SK-N-SH treated with all-trans-retinoic acid at 6 μM for 48 hours (cell line): ENCODE data around the gene CCND1.

Source experiments
- BACH2 ChIP-seq: fragments of 250-450 bp; sonication (Bioruptor Pico); IDR thresholded peaks from 2 replicates; pipeline ENCODE4 v1.9.0; 2021; ENCODE audit warnings: mild to moderate bottlenecking, borderline replicate concordance
- ISL1 ChIP-seq: fragments of 250-450 bp; sonication (Bioruptor Pico); IDR thresholded peaks from 2 replicates; pipeline ENCODE4 v2.1.2; 2022; ENCODE audit warnings: mild to moderate bottlenecking, moderate library complexity
- OSR1 ChIP-seq: fragments of 250-450 bp; sonication (Bioruptor Pico); IDR thresholded peaks from 2 replicates; pipeline ENCODE4 v1.8.0; 2022; ENCODE audit warnings: moderate library complexity, mild to moderate bottlenecking, inconsistent platforms
- PPARA ChIP-seq: fragments of 250-450 bp; sonication (Bioruptor Pico); IDR thresholded peaks from 2 replicates; pipeline ENCODE4 v1.5.0; 2020; ENCODE audit warnings: mild to moderate bottlenecking, borderline replicate concordance
- SNAI2 ChIP-seq: fragments of 250-450 bp; sonication (Bioruptor Pico); IDR thresholded peaks from 2 replicates; pipeline ENCODE4 v1.5.0; 2020; ENCODE audit warnings: mild to moderate bottlenecking, moderate library complexity
- ZC3H10 ChIP-seq: fragments of 250-450 bp; sonication (Bioruptor Pico); IDR thresholded peaks from 2 replicates; pipeline ENCODE4 v1.5.1; 2021; ENCODE audit warnings: mild to moderate bottlenecking, moderate library complexity
- ZFP3 ChIP-seq: fragments of 250-450 bp; sonication (Bioruptor Pico); IDR thresholded peaks from 2 replicates; pipeline ENCODE4 v1.5.0; 2020; ENCODE audit warnings: mild to moderate bottlenecking, moderate library complexity
- ZFP30 ChIP-seq: fragments of 450-650 bp; formaldehyde crosslinking; IDR thresholded peaks from 2 replicates; pipeline ENCODE4 v1.5.0; 2022; ENCODE audit warnings: mild to moderate bottlenecking, moderate library complexity
- ZNF70 ChIP-seq: fragments of 450-650 bp; formaldehyde crosslinking; IDR thresholded peaks from 2 replicates; pipeline ENCODE4 v1.5.0; 2020; ENCODE audit warnings: mild to moderate bottlenecking, moderate library complexity
- TF ChIP-seq, protein P1 (sequence below): fragments of 250-450 bp; sonication (Bioruptor Pico); IDR thresholded peaks from 2 replicates; pipeline ENCODE4 v1.8.0; 2020; ENCODE audit warnings: mild to moderate bottlenecking, moderate library complexity, borderline replicate concordance
- TF ChIP-seq, protein P2 (sequence below): fragments of 250-450 bp; sonication (Bioruptor Pico); IDR thresholded peaks from 2 replicates; pipeline ENCODE4 v1.5.1; 2021; ENCODE audit warnings: mild to moderate bottlenecking, moderate library complexity
- TF ChIP-seq, protein P3 (sequence below): fragments of 250-450 bp; sonication (Bioruptor Pico); IDR thresholded peaks from 2 replicates; pipeline ENCODE4 v1.8.0; 2021; ENCODE audit warnings: low read depth, mild to moderate bottlenecking, moderate library complexity, borderline replicate concordance
- TF ChIP-seq, protein P4 (sequence below): fragments of 250-450 bp; sonication (Bioruptor Pico); IDR thresholded peaks from 2 replicates; pipeline ENCODE4 v1.5.1; 2020; ENCODE audit warnings: low read depth, mild to moderate bottlenecking, moderate library complexity

DNA sequence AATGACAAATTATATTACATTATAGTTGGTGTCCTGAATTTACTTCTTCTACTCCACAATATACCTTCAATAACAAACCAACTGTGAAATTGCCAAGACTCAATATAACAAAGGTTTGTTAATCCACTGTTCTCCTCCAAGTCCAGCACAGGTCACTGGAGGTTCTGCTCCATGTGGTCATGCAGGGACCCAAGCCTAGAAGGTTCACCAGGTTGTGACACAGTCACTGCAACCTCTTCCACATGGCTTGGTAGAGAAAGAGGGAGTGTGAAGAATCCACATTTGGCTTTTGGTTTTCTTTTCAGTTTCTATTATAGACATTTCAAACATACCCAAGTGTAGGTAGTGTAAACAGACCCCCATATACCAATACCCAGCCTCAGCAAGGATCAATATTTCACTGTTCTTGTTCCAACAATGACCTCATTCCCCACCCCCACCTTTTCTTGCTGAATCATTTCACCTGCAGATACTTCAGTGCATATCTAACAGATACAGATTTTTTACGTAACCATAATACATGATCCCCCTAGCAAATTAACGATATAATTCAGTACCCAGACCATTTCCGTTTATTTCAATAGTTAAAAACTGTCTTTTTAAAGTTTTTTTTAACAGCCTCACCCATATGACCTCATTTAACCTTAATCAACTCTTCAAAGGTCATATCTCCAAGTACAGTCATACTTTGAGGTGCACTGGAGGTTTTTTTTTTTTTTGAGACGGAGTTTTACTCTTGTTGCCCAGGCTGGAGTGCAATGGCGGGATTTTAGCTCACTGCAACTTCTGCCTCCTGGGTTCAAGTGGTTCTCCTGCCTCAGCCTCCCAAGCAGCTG is 48.7 kb downstream of the CCND1 start:
- TF ChIP-seq, protein P1, sequence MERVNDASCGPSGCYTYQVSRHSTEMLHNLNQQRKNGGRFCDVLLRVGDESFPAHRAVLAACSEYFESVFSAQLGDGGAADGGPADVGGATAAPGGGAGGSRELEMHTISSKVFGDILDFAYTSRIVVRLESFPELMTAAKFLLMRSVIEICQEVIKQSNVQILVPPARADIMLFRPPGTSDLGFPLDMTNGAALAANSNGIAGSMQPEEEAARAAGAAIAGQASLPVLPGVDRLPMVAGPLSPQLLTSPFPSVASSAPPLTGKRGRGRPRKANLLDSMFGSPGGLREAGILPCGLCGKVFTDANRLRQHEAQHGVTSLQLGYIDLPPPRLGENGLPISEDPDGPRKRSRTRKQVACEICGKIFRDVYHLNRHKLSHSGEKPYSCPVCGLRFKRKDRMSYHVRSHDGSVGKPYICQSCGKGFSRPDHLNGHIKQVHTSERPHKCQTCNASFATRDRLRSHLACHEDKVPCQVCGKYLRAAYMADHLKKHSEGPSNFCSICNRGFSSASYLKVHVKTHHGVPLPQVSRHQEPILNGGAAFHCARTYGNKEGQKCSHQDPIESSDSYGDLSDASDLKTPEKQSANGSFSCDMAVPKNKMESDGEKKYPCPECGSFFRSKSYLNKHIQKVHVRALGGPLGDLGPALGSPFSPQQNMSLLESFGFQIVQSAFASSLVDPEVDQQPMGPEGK (CRISPR knock-in tag) = no peak
- TF ChIP-seq PPARA (no peak), ZFP3 (CRISPR knock-in tag) (no peak), ZFP30 (CRISPR knock-in tag) (no peak), BACH2 (CRISPR knock-in tag) (no peak), ISL1 (CRISPR knock-in tag) (no peak), ZNF70 (no peak), OSR1 (CRISPR knock-in tag) (no peak), ZC3H10 (CRISPR knock-in tag) (no peak), SNAI2 (CRISPR knock-in tag) (no peak)
- TF ChIP-seq, protein P2, sequence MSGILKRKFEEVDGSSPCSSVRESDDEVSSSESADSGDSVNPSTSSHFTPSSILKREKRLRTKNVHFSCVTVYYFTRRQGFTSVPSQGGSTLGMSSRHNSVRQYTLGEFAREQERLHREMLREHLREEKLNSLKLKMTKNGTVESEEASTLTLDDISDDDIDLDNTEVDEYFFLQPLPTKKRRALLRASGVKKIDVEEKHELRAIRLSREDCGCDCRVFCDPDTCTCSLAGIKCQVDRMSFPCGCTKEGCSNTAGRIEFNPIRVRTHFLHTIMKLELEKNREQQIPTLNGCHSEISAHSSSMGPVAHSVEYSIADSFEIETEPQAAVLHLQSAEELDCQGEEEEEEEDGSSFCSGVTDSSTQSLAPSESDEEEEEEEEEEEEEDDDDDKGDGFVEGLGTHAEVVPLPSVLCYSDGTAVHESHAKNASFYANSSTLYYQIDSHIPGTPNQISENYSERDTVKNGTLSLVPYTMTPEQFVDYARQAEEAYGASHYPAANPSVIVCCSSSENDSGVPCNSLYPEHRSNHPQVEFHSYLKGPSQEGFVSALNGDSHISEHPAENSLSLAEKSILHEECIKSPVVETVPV (CRISPR knock-in tag) = no peak
- TF ChIP-seq, protein P3, sequence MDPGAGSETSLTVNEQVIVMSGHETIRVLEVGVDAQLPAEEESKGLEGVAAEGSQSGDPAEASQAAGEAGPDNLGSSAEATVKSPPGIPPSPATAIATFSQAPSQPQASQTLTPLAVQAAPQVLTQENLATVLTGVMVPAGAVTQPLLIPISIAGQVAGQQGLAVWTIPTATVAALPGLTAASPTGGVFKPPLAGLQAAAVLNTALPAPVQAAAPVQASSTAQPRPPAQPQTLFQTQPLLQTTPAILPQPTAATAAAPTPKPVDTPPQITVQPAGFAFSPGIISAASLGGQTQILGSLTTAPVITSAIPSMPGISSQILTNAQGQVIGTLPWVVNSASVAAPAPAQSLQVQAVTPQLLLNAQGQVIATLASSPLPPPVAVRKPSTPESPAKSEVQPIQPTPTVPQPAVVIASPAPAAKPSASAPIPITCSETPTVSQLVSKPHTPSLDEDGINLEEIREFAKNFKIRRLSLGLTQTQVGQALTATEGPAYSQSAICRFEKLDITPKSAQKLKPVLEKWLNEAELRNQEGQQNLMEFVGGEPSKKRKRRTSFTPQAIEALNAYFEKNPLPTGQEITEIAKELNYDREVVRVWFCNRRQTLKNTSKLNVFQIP (CRISPR knock-in tag) = no peak
- TF ChIP-seq, protein P4, sequence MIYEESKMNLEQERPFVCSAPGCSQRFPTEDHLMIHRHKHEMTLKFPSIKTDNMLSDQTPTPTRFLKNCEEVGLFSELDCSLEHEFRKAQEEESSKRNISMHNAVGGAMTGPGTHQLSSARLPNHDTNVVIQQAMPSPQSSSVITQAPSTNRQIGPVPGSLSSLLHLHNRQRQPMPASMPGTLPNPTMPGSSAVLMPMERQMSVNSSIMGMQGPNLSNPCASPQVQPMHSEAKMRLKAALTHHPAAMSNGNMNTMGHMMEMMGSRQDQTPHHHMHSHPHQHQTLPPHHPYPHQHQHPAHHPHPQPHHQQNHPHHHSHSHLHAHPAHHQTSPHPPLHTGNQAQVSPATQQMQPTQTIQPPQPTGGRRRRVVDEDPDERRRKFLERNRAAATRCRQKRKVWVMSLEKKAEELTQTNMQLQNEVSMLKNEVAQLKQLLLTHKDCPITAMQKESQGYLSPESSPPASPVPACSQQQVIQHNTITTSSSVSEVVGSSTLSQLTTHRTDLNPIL (CRISPR knock-in tag) = no peak
